ENCODE measurements around the gene MYMX.

The MYMX gene

GRCh38 chr6:44260451-44261297 is 43.9 kb downstream of the MYMX start:
- DNase-seq (ENCODE audit: insufficient read length, low spot score) (no peak), FAIRE-seq (no peak)

DNA sequence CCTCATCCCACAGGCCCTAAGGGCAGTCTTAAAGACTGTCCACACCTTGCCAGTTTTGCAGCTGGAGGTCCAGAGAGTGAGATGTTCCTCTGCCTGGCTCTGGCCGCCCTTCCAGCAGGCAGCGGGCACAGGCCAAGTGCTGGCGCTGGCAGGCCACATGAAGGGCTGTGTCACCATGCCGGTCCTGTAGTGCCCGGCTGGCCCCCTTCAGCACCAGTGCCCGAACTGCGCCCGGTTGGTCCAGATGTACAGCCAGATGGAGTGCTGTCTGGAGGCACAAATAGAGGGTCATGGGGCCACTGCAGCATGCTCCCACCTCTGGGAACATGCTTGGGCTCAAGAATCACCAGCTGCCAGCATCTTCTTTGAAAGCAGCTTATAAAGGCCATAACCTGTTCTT is 44.9 kb downstream of the MYMX start:
- FAIRE-seq (no peak), DNase-seq (ENCODE audit: insufficient read length, low spot score) (no peak)

DNA sequence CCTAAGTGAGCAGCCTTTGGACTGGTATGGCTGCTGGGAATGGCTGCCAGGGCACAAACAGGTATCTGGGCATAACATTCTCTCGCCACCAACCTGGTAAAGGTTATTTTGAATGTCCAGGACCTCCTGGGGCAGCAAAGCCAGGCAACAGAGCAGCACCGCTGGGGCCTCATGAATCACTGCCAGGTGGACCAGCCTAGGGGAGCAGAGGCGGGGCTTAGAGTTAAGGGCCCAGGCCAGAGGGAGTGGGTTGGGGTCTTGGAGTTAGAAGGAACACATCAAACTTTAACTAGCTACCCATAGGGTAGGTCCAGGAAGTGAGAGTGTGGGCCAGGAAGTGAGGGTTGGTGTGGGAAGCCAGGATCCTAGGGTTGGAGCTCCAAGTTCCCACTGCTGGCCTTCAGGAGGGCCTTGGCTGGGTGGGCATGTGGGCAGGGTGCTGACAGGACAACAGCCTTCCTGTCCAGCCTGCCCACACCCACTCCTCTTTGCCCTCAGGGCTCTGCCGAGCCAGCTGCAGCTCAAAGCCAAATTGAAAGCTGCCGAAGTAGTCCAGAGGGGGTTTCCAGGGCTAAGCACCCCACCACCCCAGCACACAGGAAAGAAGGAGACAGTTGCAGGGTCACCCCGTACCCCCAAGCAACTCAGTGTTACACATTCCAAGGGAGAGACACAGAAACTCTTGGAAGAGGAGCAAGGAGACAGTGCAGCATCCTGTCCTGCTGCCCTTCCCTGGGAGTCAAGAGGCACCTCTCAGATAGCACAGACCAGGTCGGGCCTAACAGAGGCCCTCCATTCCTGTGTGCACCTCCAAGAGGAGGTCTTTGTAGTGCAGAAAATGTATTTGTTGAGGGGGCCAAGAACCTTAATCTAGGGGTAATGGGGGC is 46.0 kb downstream of the MYMX start:
- FAIRE-seq (peak; percentile 74), DNase-seq (ENCODE audit: insufficient read length, low spot score) (no peak)

DNA sequence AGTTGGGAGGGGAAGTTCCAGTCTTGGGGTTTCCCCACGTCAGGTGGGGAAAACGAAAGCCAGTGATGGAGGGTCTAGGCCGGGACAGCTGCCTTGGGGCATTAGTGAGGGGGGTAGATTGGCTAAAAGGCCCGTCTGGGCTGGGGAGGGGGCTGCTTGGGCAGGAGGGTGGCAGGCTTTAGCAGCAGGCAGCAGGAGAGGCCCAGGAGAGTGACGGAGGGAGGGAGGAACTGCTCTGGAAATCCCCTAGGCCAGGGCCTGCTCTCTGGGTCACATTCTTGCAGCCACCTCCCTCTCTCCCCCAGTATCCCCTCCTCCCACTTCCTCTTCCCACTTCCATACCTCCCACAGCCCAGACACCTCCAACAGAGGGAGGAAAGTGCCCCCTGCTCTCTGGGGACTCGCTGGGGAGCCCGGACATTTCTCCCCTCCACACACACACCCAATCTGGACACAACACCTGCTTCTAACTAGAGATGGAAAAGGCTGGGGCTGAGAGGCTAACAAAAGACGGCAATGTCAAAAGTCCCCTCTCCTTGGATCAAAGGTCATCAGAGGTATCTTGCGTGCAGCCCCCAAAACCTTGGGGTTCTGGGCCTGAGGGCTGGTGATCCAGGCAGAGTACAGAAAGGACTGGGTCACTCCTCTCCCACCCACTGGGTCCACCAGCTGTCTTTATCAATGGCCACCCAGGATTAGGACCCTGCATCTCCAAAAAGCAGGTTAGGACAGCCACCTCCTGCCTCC is 46.8 kb downstream of the MYMX start:
- FAIRE-seq (no peak), DNase-seq (ENCODE audit: insufficient read length, low spot score) (no peak)

GRCh38 chr6:44264154-44265006 is 47.7 kb downstream of the MYMX start:
- DNase-seq (ENCODE audit: insufficient read length, low spot score) (no peak), FAIRE-seq (peak; percentile 90)

DNA sequence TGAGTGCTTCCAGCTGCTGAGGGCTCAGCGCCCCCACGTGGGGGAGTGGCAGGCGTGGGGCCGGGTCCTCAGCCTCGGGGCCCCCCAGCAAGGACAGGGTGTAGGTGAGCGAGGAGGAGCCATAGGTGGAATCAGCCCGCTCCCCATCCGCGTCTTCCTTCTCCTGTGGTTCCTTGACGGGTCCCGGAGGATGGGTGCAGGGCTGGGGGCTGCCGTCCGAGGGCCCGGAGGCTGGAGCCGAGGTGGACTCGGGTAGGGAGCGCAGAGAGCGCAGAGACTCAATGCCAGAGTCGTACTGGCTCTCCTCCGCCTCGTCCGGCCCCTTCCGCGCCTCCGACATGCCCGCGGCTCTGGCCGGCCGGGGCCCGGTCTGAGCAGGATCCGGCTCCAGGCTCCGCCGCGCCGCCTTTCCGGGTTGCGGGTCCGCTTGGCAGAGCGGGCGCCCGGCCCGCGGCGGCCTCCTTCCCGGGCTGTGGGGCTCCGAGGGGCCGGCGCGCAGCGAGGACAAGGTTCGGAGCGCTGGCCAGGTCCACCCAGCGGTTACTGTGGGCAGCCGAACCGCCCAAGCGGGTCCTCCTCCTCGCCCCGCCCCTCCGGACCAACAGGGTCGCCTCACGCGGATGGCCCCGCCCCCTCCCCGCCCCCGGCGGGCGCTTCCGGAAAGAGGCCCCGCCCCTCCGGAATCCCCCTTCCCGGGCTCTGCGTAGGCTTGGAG is 48.4 kb downstream of the MYMX start, which contains the start of gene NFKBIE:
TSS of gene NFKBIE (minus strand) at position 545 of the 715 bp plus-strand sequence. CDS start at position 340, 205 bp downstream.
- FAIRE-seq, result peak; percentile 73
- DNase-seq (ENCODE audit: insufficient read length, low spot score), result peak; percentile 76

GRCh38 chr6:44265722-44266233 is 49.1 kb downstream of the MYMX start:
- DNase-seq (ENCODE audit: insufficient read length, low spot score), result no peak
- FAIRE-seq, result no peak

DNA sequence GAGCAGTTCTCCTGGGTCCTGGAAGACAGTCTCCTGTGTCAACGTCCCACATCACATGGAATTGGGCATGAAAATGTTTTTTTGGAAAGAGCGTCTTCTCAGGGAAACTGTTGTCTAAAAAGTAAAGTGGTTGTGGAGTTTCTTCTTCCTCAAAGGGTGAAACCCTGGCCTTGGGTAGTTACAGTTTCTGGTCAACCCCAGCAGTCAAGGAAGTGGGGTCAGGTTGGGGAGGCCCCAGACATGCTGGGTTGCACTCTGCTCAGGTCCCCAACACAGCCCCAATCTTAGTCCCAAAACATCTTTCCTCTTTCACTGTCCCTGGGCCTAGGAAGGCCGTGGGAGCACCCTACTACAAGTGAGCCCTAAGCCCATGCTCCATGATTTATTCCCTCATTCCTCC is 49.6 kb downstream of the MYMX start:
- FAIRE-seq, result peak; percentile 92
- DNase-seq (ENCODE audit: insufficient read length, low spot score), result peak; percentile 81

DNA sequence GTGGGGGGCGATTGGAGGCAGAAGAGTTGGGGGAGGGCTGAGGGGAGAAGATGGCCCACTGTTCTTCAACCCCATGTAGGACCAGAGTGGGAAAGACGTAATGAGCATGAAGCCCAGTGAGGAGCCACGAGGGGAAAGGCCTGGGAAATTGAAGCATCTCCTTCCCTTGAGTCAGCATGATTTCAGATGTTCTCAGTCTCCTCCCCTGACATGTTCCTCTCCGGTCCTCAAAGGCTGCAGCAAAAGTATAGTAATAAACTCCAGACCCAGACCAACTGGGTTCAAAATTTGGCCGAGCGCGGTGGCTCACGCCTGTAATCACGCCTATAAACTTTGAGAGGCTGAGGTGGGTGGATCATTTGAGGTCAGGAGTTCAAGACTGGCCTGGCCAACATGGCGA is 50.5 kb downstream of the MYMX start:
- no peak for FAIRE-seq
- no peak for DNase-seq (ENCODE audit: insufficient read length, low spot score)
